SK-N-SH (cell line): ENCODE measurements around the gene LRRC43. TPM values are rescaled to one million over a fixed set of nuclear protein-coding genes. Genes with fewer than 3 reads are reported as not detected.
A peak's percentile ranks its signal among the peaks of the same experiment; 100 is the strongest.

ENCODE experiments used
- CTCF ChIA-PET: fragments of 300-600, 350-600 bp; formaldehyde crosslinking; extraction: SDS; loops from one replicate; lab custom pipeline; 2021; lab: Yijun Ruan, JAX
- POLR2A ChIA-PET: fragments of 350-600 bp; sonication (Branson Sonifier 250); formaldehyde crosslinking; extraction: SDS; loops from one replicate; lab custom pipeline; 2020; ENCODE audit warnings: antibody characterized with exemption, inconsistent platforms; lab: Yijun Ruan, JAX
- DNase-seq: peaks from one replicate; pipeline ENCODE4 v3.0.0; 2012
- H2AFZ ChIP-seq: fragments of 200-600 bp; sonication (generic); 2 replicates; pipeline ENCODE4 v1.8.1; 2016; ENCODE audit warnings: antibody characterized with exemption, mild to moderate bottlenecking, low read depth
- H3F3A ChIP-seq: fragments of 200-600 bp; sonication (generic); replicated peaks from 2 replicates; pipeline ENCODE3; 2016; ENCODE audit warnings: antibody characterized with exemption, mild to moderate bottlenecking; ENCODE audit not compliant: insufficient read depth
- H3K27ac ChIP-seq, 2 experiments: fragments of 200-500 bp in 1 of 2; fragments of 200-600 bp in 1 of 2; sonication (Bioruptor generic) in 1 of 2; sonication (generic), shearing (Covaris generic) in 1 of 2; 2 replicates each; pipeline versions ENCODE4 v1.5.1 to v1.6.1; 2014 to 2016; ENCODE audit warnings: low read depth in 2 of 2, inconsistent platforms in 1 of 2, low read length in 1 of 2, mild to moderate bottlenecking in 1 of 2, mixed read lengths in 1 of 2
- H3K27me3 ChIP-seq: fragments of 200-600 bp; sonication (generic), shearing (Covaris generic); 2 replicates; pipeline ENCODE4 v1.6.1; 2016; ENCODE audit warnings: mixed run types; ENCODE audit not compliant: insufficient read depth
- H3K36me3 ChIP-seq, 2 experiments: fragments of 200-500 bp in 1 of 2; fragments of 200-600 bp in 1 of 2; sonication (Bioruptor generic) in 1 of 2; sonication (generic) in 1 of 2; replicated peaks in 1 of 2; 2 replicates each; pipeline versions ENCODE3 to v1.5.1; 2014 to 2016; ENCODE audit warnings: low read length in 1 of 2, mild to moderate bottlenecking in 1 of 2; ENCODE audit not compliant: insufficient read depth in 2 of 2, control insufficient read depth in 1 of 2
- H3K4me1 ChIP-seq, 2 experiments: fragments of 200-500 bp in 1 of 2; fragments of 200-600 bp in 1 of 2; sonication (Bioruptor generic) in 1 of 2; sonication (generic), shearing (Covaris generic) in 1 of 2; 2 replicates each; pipeline versions ENCODE4 v1.5.1 to v1.6.1; 2014 to 2016; ENCODE audit warnings: low read depth in 1 of 2, low read length in 1 of 2, mixed run types in 1 of 2; ENCODE audit not compliant: insufficient read depth in 2 of 2, control insufficient read depth in 1 of 2
- H3K4me2 ChIP-seq: fragments of 200-600 bp; sonication (generic), shearing (Covaris generic); 2 replicates; pipeline ENCODE4 v1.6.1; 2017; ENCODE audit warnings: mixed run types
- H3K4me3 ChIP-seq, 2 experiments: fragments of 200-500 bp in 1 of 2; fragments of 200-600 bp in 1 of 2; sonication (Bioruptor generic) in 1 of 2; sonication (generic), shearing (Covaris generic) in 1 of 2; 2 replicates each; pipeline versions ENCODE4 v1.5.1 to v1.8.1; 2014 to 2016; ENCODE audit warnings: low read depth in 2 of 2, inconsistent platforms in 1 of 2, low read length in 1 of 2, mild to moderate bottlenecking in 1 of 2, mixed read lengths in 1 of 2, moderate library complexity in 1 of 2
- H3K79me2 ChIP-seq: fragments of 200-600 bp; sonication (generic); 2 replicates; pipeline ENCODE4 v1.8.1; 2017; ENCODE audit warnings: mild to moderate bottlenecking; ENCODE audit not compliant: insufficient read depth
- H3K9ac ChIP-seq: fragments of 200-600 bp; sonication (generic); 2 replicates; pipeline ENCODE4 v1.6.1; 2017; ENCODE audit warnings: mixed run types
- H3K9me2 ChIP-seq: fragments of 200-600 bp; sonication (generic); 2 replicates; pipeline ENCODE4 v1.6.1; 2017; ENCODE audit warnings: mixed run types
- H3K9me3 ChIP-seq: fragments of 200-600 bp; sonication (generic); 2 replicates; pipeline ENCODE4 v1.6.1; 2017; ENCODE audit warnings: mixed run types, mild to moderate bottlenecking, moderate library complexity
- H4K20me1 ChIP-seq: fragments of 200-600 bp; sonication (generic); 2 replicates; pipeline ENCODE4 v1.6.1; 2017; ENCODE audit warnings: mild to moderate bottlenecking, mixed run types; ENCODE audit not compliant: insufficient read depth
- CTCF ChIP-seq: fragments of 200-600 bp; sonication (generic); IDR thresholded peaks from 2 replicates; pipeline ENCODE4 v1.6.1; 2017; ENCODE audit warnings: antibody characterized with exemption, mild to moderate bottlenecking, moderate library complexity
- FOXJ3 ChIP-seq: sonication (generic); formaldehyde crosslinking; IDR thresholded peaks from 2 replicates; pipeline ENCODE4 v1.5.1; 2020; ENCODE audit warnings: mild to moderate bottlenecking, missing genetic modification reagents
- FOXM1 ChIP-seq: IDR thresholded peaks from 2 replicates; pipeline ENCODE4 v1.4.0; 2012; ENCODE audit warnings: low read depth, mild to moderate bottlenecking
- GATA2 ChIP-seq: sonication (generic); formaldehyde crosslinking; IDR thresholded peaks from 2 replicates; pipeline ENCODE4 v1.5.0; 2020; ENCODE audit warnings: mild to moderate bottlenecking, missing genetic modification reagents
- IRF3 ChIP-seq: fragments of 150-350 bp; IDR thresholded peaks from 2 replicates; pipeline ENCODE4 v1.6.1; 2016; ENCODE audit warnings: mild to moderate bottlenecking, low read depth, low read length
- JUND ChIP-seq: IDR thresholded peaks from 2 replicates; pipeline ENCODE4 v1.4.0; 2012
- NRF1 ChIP-seq: IDR thresholded peaks from 2 replicates; pipeline ENCODE4 v1.6.1; 2012; ENCODE audit warnings: low read depth, mild to moderate bottlenecking, low read length
- SMC3 ChIP-seq: IDR thresholded peaks from 2 replicates; pipeline ENCODE4 v1.6.1; 2012; ENCODE audit warnings: low read depth, low read length, improper control_type of control experiment
- TAF1 ChIP-seq: IDR thresholded peaks from 2 replicates; pipeline ENCODE4 v1.6.1; 2012; ENCODE audit warnings: low read depth, mild to moderate bottlenecking, low read length, moderate library complexity, borderline replicate concordance
- TCF12 ChIP-seq: IDR thresholded peaks from 2 replicates; pipeline ENCODE4 v1.4.0; 2012
- TEAD4 ChIP-seq: IDR thresholded peaks from 2 replicates; pipeline ENCODE4 v1.4.0; 2012; ENCODE audit warnings: mild to moderate bottlenecking, borderline replicate concordance; ENCODE audit not compliant: insufficient read depth
- USF2 ChIP-seq: fragments of 150-350 bp; IDR thresholded peaks from 2 replicates; pipeline ENCODE4 v1.6.1; 2017; ENCODE audit warnings: antibody characterized with exemption, low read length, low read depth, borderline replicate concordance
- ZBTB33 ChIP-seq: IDR thresholded peaks from 2 replicates; pipeline ENCODE4 v1.4.0; 2012; ENCODE audit warnings: low read depth, borderline replicate concordance
- WGBS: methylation state at CpG from one replicate; pipeline ENCODE4 v1.1.6; 2017; ENCODE audit warnings: low lambda C conversion rate; 5-methylcytosine and 5-hydroxymethylcytosine counted together
- polyA plus RNA-seq, 3 experiments: library from polyadenylated mRNA; depleted of rRNA; stranded (reverse); fragments of >200 nt; gene quantifications; 2 replicates each; pipeline ENCODE4 v1.2.3, GENCODE V29; 2012

Gene LRRC43
- polyA plus RNA-seq, 1 of the 3 experiments (the other 2 are of a cell fraction) = 0.94 TPM

GRCh38 chr12:122201381-122201780, 18.5 kb downstream of the LRRC43 start:
- no peak overlapping the region for H2AFZ ChIP-seq
- no peaks in the 10 kb centered on the region for H3K9me3 ChIP-seq
- H3F3A ChIP-seq = peaks cover 11% of the 10 kb centered on the region
- ChIA-PET POLR2A (interaction anchor here (1.6 kb wide), 1 partner anchor 26 kb away, joined by 8 read pairs; no protein-coding TSS in a partner anchor), CTCF (interaction anchor here (0.7 to 5.7 kb wide), 9 partner anchors 10 to 271 kb away, joined by 3 to 30 read pairs (median 4); no protein-coding TSS in a partner anchor)
- no peak for TF ChIP-seq FOXJ3 (CRISPR knock-in tag)
- no peak for TF ChIP-seq ZBTB33
- no peak for TF ChIP-seq TAF1
- no peak for TF ChIP-seq CTCF
- no peak for TF ChIP-seq USF2
- no peak for TF ChIP-seq NRF1
- TF ChIP-seq JUND = no peak
- TF ChIP-seq GATA2 = no peak
- no peak for TF ChIP-seq FOXM1
- 99% methylated on average over 5 of the region's 5 CpGs for WGBS
- H3K9ac ChIP-seq = no peak overlapping the region
- H3K79me2 ChIP-seq = no peaks in the 10 kb centered on the region
- H3K4me2 ChIP-seq = no peak overlapping the region
- H3K27ac ChIP-seq = no peak overlapping the region; a peak in 1 of 4 replicates
- no peaks in the 10 kb centered on the region for H3K27me3 ChIP-seq
- no peak for DNase-seq
- peaks cover 0 to 27% of the 10 kb centered on the region in 2 experiments; a peak in 2 of 4 replicates for H3K4me1 ChIP-seq
- no peaks in the 10 kb centered on the region for H3K9me2 ChIP-seq
- H3K36me3 ChIP-seq = no peaks in the 10 kb centered on the region
- no peaks in the 10 kb centered on the region for H4K20me1 ChIP-seq
- H3K4me3 ChIP-seq = no peak overlapping the region

- WGBS = 79% methylated on average over 6 of the region's 6 CpGs
- no peaks in the 10 kb centered on the region for H3K79me2 ChIP-seq
- no peak overlapping the region for H3K9ac ChIP-seq
- CTCF ChIA-PET = interaction anchor here (0.9 to 5.7 kb wide), 8 partner anchors 10 to 270 kb away, joined by 3 to 30 read pairs (median 4); no protein-coding TSS in a partner anchor
- peak; percentile 78 for DNase-seq
- H3K4me1 ChIP-seq = peaks cover 0 to 27% of the 10 kb centered on the region in 2 experiments; a peak in 2 of 4 replicates
- no peaks in the 10 kb centered on the region for H3K9me2 ChIP-seq
- H3K9me3 ChIP-seq = no peaks in the 10 kb centered on the region
- H3K4me3 ChIP-seq = no peak overlapping the region
- peaks cover 0 to 6% of the 10 kb centered on the region in 2 experiments for H3K36me3 ChIP-seq
- H4K20me1 ChIP-seq = 0 out of 2 replicates have a peak, but pooled peaks cover under 1% of the 10 kb centered on the region
- H3K27me3 ChIP-seq = no peaks in the 10 kb centered on the region
- H3K4me2 ChIP-seq = no peak overlapping the region
- POLR2A ChIA-PET = interaction anchor here (1.6 kb wide), 1 partner anchor 26 kb away, joined by 8 read pairs; no protein-coding TSS in a partner anchor
- H3K27ac ChIP-seq = peak overlapping the region in 1 of 2 experiments; percentile 39; a peak in 1 of 4 replicates
- peaks cover 11% of the 10 kb centered on the region for H3F3A ChIP-seq
- no peak overlapping the region for H2AFZ ChIP-seq
- TF ChIP-seq IRF3 (no peak), TEAD4 (no peak), SMC3 (no peak), TCF12 (peak; percentile 59), CTCF (no peak), TAF1 (no peak), JUND (no peak), FOXM1 (no peak)
Observed at GRCh38 chr12:122202017-122202416, 19.1 kb downstream of the LRRC43 start.
